Stimulated activated naive CD4-positive, alpha-beta T cell (primary cell): ENCODE data around the gene LILRA6.

ENCODE experiments used
- DNase-seq, 6 experiments: peaks; one replicate each; lab custom pipeline; 2025; lab: John Stamatoyannopoulos, UW

Gene LILRA6

GRCh38 chr19:54188215-54188871, 54.2 kb downstream of the LILRA6 start:
- DNase-seq: peak in 2 of 6 experiments; percentile 41 to 47

GRCh38 chr19:54186934-54187381, 55.6 kb downstream of the LILRA6 start:
- DNase-seq: no peak
